Neural cell (in vitro differentiated cells): ENCODE measurements around the gene ZDHHC4. TPM values are rescaled to one million over a fixed set of nuclear protein-coding genes. Genes with fewer than 3 reads are reported as not detected.

Experiments used
- H2AFZ ChIP-seq: fragments of 200-600, 300-800 bp; sonication (generic), shearing (Covaris generic); 2 replicates; pipeline ENCODE4 v1.6.0; 2014; ENCODE audit warnings: low read depth, mild to moderate bottlenecking, antibody characterized with exemption, low read length, moderate library complexity
- H3F3A ChIP-seq: fragments of 200-600 bp; shearing (Covaris generic); 2 replicates; pipeline ENCODE4 v1.6.1; 2016; ENCODE audit warnings: mild to moderate bottlenecking, moderate library complexity, mixed read lengths, antibody characterized with exemption, low read length; ENCODE audit not compliant: insufficient read depth, poor library complexity, severe bottlenecking
- H3K27ac ChIP-seq: fragments of 200-600, 300-800 bp; sonication (generic), shearing (Covaris generic); 2 replicates; pipeline ENCODE4 v1.5.1; 2014; ENCODE audit warnings: mild to moderate bottlenecking, low read length, moderate library complexity
- H3K27me3 ChIP-seq: fragments of 300-800, 200-600 bp; sonication (generic), shearing (Covaris generic); 2 replicates; pipeline ENCODE4 v1.6.0; 2014; ENCODE audit warnings: mild to moderate bottlenecking, low read depth, low read length, moderate library complexity; ENCODE audit not compliant: insufficient read depth
- H3K36me3 ChIP-seq: fragments of 300-800, 200-600 bp; sonication (generic), shearing (Covaris generic); 2 replicates; pipeline ENCODE4 v1.5.1; 2014; ENCODE audit warnings: mild to moderate bottlenecking, antibody characterized with exemption, low read length, moderate library complexity; ENCODE audit not compliant: insufficient read depth
- H3K4me2 ChIP-seq: fragments of 300-800, 200-600 bp; sonication (generic), shearing (Covaris generic); 2 replicates; pipeline ENCODE4 v1.6.0; 2014; ENCODE audit warnings: mild to moderate bottlenecking, low read length
- H3K4me3 ChIP-seq: fragments of 300-800, 200-600 bp; sonication (generic), shearing (Covaris generic); 2 replicates; pipeline ENCODE4 v1.5.1; 2014; ENCODE audit warnings: mild to moderate bottlenecking, low read length, moderate library complexity
- H3K79me2 ChIP-seq: fragments of 200-600 bp; shearing (Covaris generic); replicated peaks from 2 replicates; pipeline ENCODE4 v1.6.0; 2014; ENCODE audit warnings: mild to moderate bottlenecking, low read length, moderate library complexity; ENCODE audit not compliant: insufficient read depth
- H3K9ac ChIP-seq: fragments of 300-800, 200-600 bp; sonication (generic), shearing (Covaris generic); 2 replicates; pipeline ENCODE4 v1.6.1; 2016; ENCODE audit warnings: mild to moderate bottlenecking, low read length, mixed read lengths
- H3K9me2 ChIP-seq: fragments of 200-600 bp; shearing (Covaris generic); 2 replicates; pipeline ENCODE4 v1.6.1; 2016; ENCODE audit warnings: mild to moderate bottlenecking, low read length, mixed read lengths; ENCODE audit not compliant: insufficient read depth
- H3K9me3 ChIP-seq: fragments of 200-600, 300-800 bp; sonication (generic), shearing (Covaris generic); 2 replicates; pipeline ENCODE4 v1.6.1; 2016; ENCODE audit warnings: mild to moderate bottlenecking, mixed run types, low read length, moderate library complexity, mixed read lengths
- H4K20me1 ChIP-seq: fragments of 200-600 bp; shearing (Covaris generic); 2 replicates; pipeline ENCODE4 v1.6.1; 2016; ENCODE audit warnings: mild to moderate bottlenecking, mixed run types; ENCODE audit not compliant: insufficient read depth
- EP300 ChIP-seq: fragments of 450-650 bp; conservative IDR thresholded peaks from 2 replicates; pipeline ENCODE4 v1.6.1; 2014; ENCODE audit warnings: antibody characterized with exemption, mild to moderate bottlenecking, moderate library complexity; ENCODE audit not compliant: poor library complexity, severe bottlenecking
- EZH2 ChIP-seq: fragments of 200-600, 300-800 bp; shearing (Covaris generic), sonication (generic); IDR thresholded peaks from 2 replicates; pipeline ENCODE4 v1.6.1; 2014; ENCODE audit warnings: antibody characterized with exemption, low read length, borderline replicate concordance, mild to moderate bottlenecking; ENCODE audit not compliant: insufficient read depth, poor library complexity, severe bottlenecking
- MXI1 ChIP-seq: fragments of 450-650 bp; conservative IDR thresholded peaks from 2 replicates; pipeline ENCODE4 v1.6.1; 2014; ENCODE audit warnings: antibody characterized with exemption, mild to moderate bottlenecking; ENCODE audit not compliant: poor library complexity, severe bottlenecking
- POLR2AphosphoS5 ChIP-seq: IDR thresholded peaks from 2 replicates; pipeline ENCODE4 v1.6.1; 2012
- RAD21 ChIP-seq: fragments of 450-650 bp; conservative IDR thresholded peaks from 2 replicates; pipeline ENCODE4 v1.6.1; 2014; ENCODE audit warnings: antibody characterized with exemption, mild to moderate bottlenecking, moderate library complexity
- SMC3 ChIP-seq: fragments of 450-650 bp; conservative IDR thresholded peaks from 2 replicates; pipeline ENCODE4 v1.6.1; 2014; ENCODE audit warnings: antibody characterized with exemption, mild to moderate bottlenecking, moderate library complexity; ENCODE audit not compliant: poor library complexity
- TAF1 ChIP-seq: IDR thresholded peaks from 2 replicates; pipeline ENCODE4 v1.6.1; 2012; ENCODE audit warnings: low read depth
- polyA plus RNA-seq: library from polyadenylated mRNA; depleted of rRNA; stranded (reverse); fragments of >200 nt; gene quantifications from 2 replicates; pipeline ENCODE4 v1.2.3, GENCODE V29; 2014
- TF ChIP-seq, protein P1 (sequence below): fragments of 450-650 bp; IDR thresholded peaks from 2 replicates; pipeline ENCODE4 v1.5.1; 2014; ENCODE audit warnings: antibody characterized with exemption, mild to moderate bottlenecking, moderate library complexity; ENCODE audit not compliant: poor library complexity, severe bottlenecking
- TF ChIP-seq, protein P2 (sequence below): IDR thresholded peaks from 2 replicates; pipeline ENCODE4 v1.6.1; 2012; ENCODE audit warnings: borderline replicate concordance

The ZDHHC4 gene
- polyA plus RNA-seq, 1 donor from 2014 or later = 52.2 TPM

GRCh38 chr7:6600093-6600492 is 22.8 kb downstream of the ZDHHC4 start:
- H3K27me3 ChIP-seq = no peaks in the 10 kb centered on the region
- H3F3A ChIP-seq = no peaks in the 10 kb centered on the region
- no peaks in the 10 kb centered on the region for H3K9me3 ChIP-seq
- H3K79me2 ChIP-seq = no peaks in the 10 kb centered on the region
- H3K9ac ChIP-seq = no peak overlapping the region
- no peaks in the 10 kb centered on the region for H3K36me3 ChIP-seq
- no peak overlapping the region for H2AFZ ChIP-seq
- no peak overlapping the region for H3K27ac ChIP-seq
- H4K20me1 ChIP-seq = no peaks in the 10 kb centered on the region
- TF ChIP-seq, protein P1, sequence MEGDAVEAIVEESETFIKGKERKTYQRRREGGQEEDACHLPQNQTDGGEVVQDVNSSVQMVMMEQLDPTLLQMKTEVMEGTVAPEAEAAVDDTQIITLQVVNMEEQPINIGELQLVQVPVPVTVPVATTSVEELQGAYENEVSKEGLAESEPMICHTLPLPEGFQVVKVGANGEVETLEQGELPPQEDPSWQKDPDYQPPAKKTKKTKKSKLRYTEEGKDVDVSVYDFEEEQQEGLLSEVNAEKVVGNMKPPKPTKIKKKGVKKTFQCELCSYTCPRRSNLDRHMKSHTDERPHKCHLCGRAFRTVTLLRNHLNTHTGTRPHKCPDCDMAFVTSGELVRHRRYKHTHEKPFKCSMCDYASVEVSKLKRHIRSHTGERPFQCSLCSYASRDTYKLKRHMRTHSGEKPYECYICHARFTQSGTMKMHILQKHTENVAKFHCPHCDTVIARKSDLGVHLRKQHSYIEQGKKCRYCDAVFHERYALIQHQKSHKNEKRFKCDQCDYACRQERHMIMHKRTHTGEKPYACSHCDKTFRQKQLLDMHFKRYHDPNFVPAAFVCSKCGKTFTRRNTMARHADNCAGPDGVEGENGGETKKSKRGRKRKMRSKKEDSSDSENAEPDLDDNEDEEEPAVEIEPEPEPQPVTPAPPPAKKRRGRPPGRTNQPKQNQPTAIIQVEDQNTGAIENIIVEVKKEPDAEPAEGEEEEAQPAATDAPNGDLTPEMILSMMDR = no peak
- TF ChIP-seq SMC3 (no peak), RAD21 (no peak), POLR2AphosphoS5 (no peak), MXI1 (no peak), TAF1 (no peak)
- TF ChIP-seq, protein P2, sequence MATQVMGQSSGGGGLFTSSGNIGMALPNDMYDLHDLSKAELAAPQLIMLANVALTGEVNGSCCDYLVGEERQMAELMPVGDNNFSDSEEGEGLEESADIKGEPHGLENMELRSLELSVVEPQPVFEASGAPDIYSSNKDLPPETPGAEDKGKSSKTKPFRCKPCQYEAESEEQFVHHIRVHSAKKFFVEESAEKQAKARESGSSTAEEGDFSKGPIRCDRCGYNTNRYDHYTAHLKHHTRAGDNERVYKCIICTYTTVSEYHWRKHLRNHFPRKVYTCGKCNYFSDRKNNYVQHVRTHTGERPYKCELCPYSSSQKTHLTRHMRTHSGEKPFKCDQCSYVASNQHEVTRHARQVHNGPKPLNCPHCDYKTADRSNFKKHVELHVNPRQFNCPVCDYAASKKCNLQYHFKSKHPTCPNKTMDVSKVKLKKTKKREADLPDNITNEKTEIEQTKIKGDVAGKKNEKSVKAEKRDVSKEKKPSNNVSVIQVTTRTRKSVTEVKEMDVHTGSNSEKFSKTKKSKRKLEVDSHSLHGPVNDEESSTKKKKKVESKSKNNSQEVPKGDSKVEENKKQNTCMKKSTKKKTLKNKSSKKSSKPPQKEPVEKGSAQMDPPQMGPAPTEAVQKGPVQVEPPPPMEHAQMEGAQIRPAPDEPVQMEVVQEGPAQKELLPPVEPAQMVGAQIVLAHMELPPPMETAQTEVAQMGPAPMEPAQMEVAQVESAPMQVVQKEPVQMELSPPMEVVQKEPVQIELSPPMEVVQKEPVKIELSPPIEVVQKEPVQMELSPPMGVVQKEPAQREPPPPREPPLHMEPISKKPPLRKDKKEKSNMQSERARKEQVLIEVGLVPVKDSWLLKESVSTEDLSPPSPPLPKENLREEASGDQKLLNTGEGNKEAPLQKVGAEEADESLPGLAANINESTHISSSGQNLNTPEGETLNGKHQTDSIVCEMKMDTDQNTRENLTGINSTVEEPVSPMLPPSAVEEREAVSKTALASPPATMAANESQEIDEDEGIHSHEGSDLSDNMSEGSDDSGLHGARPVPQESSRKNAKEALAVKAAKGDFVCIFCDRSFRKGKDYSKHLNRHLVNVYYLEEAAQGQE = no peak
- H3K4me3 ChIP-seq = no peak overlapping the region
- no peak overlapping the region for H3K4me2 ChIP-seq
- H3K9me2 ChIP-seq = no peaks in the 10 kb centered on the region

DNA sequence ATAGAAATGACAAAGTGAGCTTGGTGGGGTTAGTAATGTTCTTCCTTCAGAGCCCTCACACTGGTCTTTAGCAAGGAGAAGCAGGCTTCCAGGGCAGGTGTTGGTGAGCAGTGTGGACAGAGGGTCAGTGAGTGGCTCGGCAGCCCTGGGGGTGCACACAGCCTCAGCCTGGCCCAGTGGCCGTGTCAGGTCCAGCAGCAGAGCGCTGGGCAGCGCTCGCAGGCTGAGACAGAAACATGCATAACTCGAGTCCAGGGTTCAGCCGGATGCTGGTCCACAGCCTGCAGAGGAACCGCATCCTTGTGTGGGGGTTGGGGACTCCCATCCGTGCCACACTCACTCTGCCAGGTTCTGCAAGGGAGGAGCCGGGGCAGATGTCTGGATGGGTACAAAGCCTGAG is 27.2 kb downstream of the ZDHHC4 start:
- Histone ChIP-seq H3K36me3 (no peaks in the 10 kb centered on the region), H2AFZ (no peak overlapping the region), H3K27me3 (no peaks in the 10 kb centered on the region), H4K20me1 (no peaks in the 10 kb centered on the region), H3K27ac (no peak overlapping the region), H3K4me3 (no peak overlapping the region), H3K9me3 (no peaks in the 10 kb centered on the region), H3K79me2 (no peaks in the 10 kb centered on the region), H3F3A (no peaks in the 10 kb centered on the region), H3K4me2 (no peak overlapping the region), H3K9ac (no peak overlapping the region), H3K9me2 (no peaks in the 10 kb centered on the region)
- TF ChIP-seq RAD21 = no peak
- no peak for TF ChIP-seq EZH2
- no peak for TF ChIP-seq POLR2AphosphoS5
- no peak for TF ChIP-seq MXI1
- no peak for TF ChIP-seq EP300
- TF ChIP-seq, protein P2 = no peak
- TF ChIP-seq TAF1 = no peak
- TF ChIP-seq, protein P1 = no peak
- no peak for TF ChIP-seq SMC3
